ENCODE measurements around the gene TCEAL8. TPM values are rescaled to one million over a fixed set of nuclear protein-coding genes. Genes with fewer than 3 reads are reported as not detected.

The TCEAL8 gene, protein sequence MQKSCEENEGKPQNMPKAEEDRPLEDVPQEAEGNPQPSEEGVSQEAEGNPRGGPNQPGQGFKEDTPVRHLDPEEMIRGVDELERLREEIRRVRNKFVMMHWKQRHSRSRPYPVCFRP
- total RNA-seq (2012; rRNA removed), result 31.5 and 91.4 TPM in 2 replicates
- polyA plus RNA-seq (2012; rRNA removed), result 43.7 and 57.6 TPM in 2 replicates
- 5.8 and 10.3 TPM in 2 replicates for polyA plus RNA-seq (2012; cell fraction: cytosol; rRNA removed)
- 0.87 and 11.4 TPM in 2 replicates for polyA plus RNA-seq (2012; cell fraction: nucleus; rRNA removed; ENCODE audit: low replicate concordance)
- Bru-seq, nascent RNA, result percentile 77 among the genes with signal in this experiment
- BruChase-seq, experiment 1, labeled RNA remaining after a 6-hour chase, result percentile 93 among the genes with signal in this experiment
- percentile 90 among the genes with signal in this experiment for BruChase-seq, experiment 2, labeled RNA remaining after a 2-hour chase
- long read RNA-seq, transcript TCEAL8-202 (3 exons, 1,222 nt), result major isoform, 27 of 41 reads
- long read RNA-seq, partial matches to known transcripts, result 3 of 41 reads
- long read RNA-seq, other reads (novel, unspliced or antisense), result 9 of 41 reads

DNA sequence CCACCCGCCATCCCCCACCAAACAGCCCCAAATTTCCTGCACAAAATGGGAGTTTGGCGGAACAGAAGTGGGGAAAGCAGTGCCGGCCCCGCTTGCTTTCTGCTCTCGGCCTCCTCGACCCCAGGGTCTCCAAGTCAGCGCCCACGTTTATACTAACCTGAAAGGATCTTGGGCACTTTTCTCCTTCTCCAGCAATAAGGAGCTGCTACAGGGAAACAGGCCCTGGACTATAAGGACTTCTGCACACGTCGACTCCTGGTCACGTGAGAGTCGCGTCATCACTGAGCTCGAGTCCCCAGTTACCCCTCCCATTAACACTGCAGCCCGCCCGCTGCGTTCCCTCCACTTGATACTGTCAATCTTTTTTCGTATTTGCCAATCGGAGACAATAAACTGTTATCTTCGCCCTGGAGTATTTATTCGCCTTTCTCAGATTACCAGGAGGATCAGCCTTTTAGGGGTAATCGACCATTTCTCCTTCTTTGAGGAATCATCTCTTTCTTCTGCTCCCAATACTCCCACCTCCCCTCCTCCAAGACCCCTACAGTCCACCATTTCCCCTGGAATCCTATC is at the start of gene TCEAL8:
Gene TCEAL8 (minus strand): TSS at position 235 of the 573 bp plus-strand sequence. CDS start 1,176 bp downstream, outside the sequence.
- DNase-seq (peak; percentile 74), ATAC-seq (ENCODE audit: low read depth) (peak; percentile 88)
- Histone ChIP-seq H3K9ac (ENCODE audit: low read depth, low read length) (peak within 1 kb of the TSS; percentile 87), H3K56ac (ENCODE audit: extremely low read depth, insufficient read depth, low read length) (peak within 1 kb of the TSS; percentile 87), H3K27ac (ENCODE audit: insufficient read depth, low read length) (peak within 1 kb of the TSS; percentile 89), H4K20me1 (ENCODE audit: insufficient read depth, low read length) (peaks cover 4% of the 10 kb centered on the region; the same call in 1 of the 2 replicates), H2BK15ac (ENCODE audit: low read depth, low read length) (no peak within 1 kb of the TSS), H3K4me2 (ENCODE audit: low read depth, low read length) (peak within 1 kb of the TSS; percentile 91), H3K18ac (ENCODE audit: low read depth, low read length) (peak within 1 kb of the TSS; percentile 74), H2BK5ac (ENCODE audit: low read depth, low read length, poor library complexity, severe bottlenecking) (peak within 1 kb of the TSS; percentile 73), H3K4me1 (ENCODE audit: control insufficient read depth, insufficient read depth, low read length) (no peaks in the 10 kb centered on the region), H4K91ac (ENCODE audit: insufficient read depth, low read depth, low read length) (peak within 1 kb of the TSS; percentile 48), H2AK5ac (ENCODE audit: low read depth, low read length) (peak within 1 kb of the TSS; percentile 70; the same call in 1 of the 2 replicates), H3K4ac (ENCODE audit: low read depth, low read length) (peak within 1 kb of the TSS; percentile 84), H3K9me1 (ENCODE audit: insufficient read depth, low read length) (no peaks in the 10 kb centered on the region), H2AFZ (replicated peaks; ENCODE audit: low read length, poor library complexity) (peak within 1 kb of the TSS; percentile 90), H3K14ac (replicated peaks; ENCODE audit: low read depth, low read length) (peak within 1 kb of the TSS; percentile 63), H4K5ac (ENCODE audit: low read depth, low read length) (peak within 1 kb of the TSS; percentile 90), H3K4me3 (ENCODE audit: insufficient read depth, low read depth, low read length) (peak within 1 kb of the TSS; percentile 94), H2BK120ac (ENCODE audit: low read depth, low read length) (peak within 1 kb of the TSS; percentile 11), H2AK9ac (replicated peaks; ENCODE audit: low read depth, low read length, poor library complexity) (peak within 1 kb of the TSS; percentile 90), H3K79me1 (ENCODE audit: low read depth in 1 of 2, low read length in 2 of 2) (peaks cover 0 to 17% of the 10 kb centered on the region in 2 experiments; a peak in 3 of 4 replicates), H3K27me3 (ENCODE audit: control insufficient read depth, insufficient read depth, low read length) (peaks cover 12% of the 10 kb centered on the region), H3K9me3 (ENCODE audit: control insufficient read depth, insufficient read depth, low read length) (no peaks in the 10 kb centered on the region), H3K36me3 (ENCODE audit: control insufficient read depth, insufficient read depth, low read length) (peaks cover 2% of the 10 kb centered on the region; the same call in 1 of the 2 replicates), H4K8ac (ENCODE audit: low read depth in 2 of 2, low read length in 2 of 2) (peak within 1 kb of the TSS; percentile 80 to 91), H2BK20ac (ENCODE audit: low read depth, low read length) (peak within 1 kb of the TSS; percentile 52; the same call in 1 of the 2 replicates), H3K23ac (ENCODE audit: low read depth, low read length) (peak within 1 kb of the TSS; percentile 42; the same call in 1 of the 2 replicates)
- WGBS, 2 experiments (ENCODE audit: extremely low coverage in 2 of 2, insufficient read length in 1 of 2), result 31% methylated on average over 14 of the region's 22 CpGs; no CpG with 5 or more reads in 1 of the 2 experiments
- POLR2A ChIA-PET (ENCODE audit: unreplicated experiment), result interaction anchor here (0.6 kb wide), 1 partner anchor 12 kb away, joined by 4 read pairs; no protein-coding TSS in a partner anchor
- dilution Hi-C loops (cut with HindIII; ENCODE audit: low sequenced_read_pairs, unreplicated experiment), result no loop called here
- in situ Hi-C loops (cut with MboI; ENCODE audit: low sequenced_read_pairs), result no loop called here
- intact Hi-C loops (cut with micrococcal nuclease), result loop anchor here (1.0 kb wide), 1 partner anchor 209 kb away; no protein-coding TSS in a partner anchor
- no TSS peak for BruUV-seq (replicated peaks)
- CTCF ChIA-PET, result interaction anchor here (1.6 kb wide), 1 partner anchor 13 kb away, joined by 3 read pairs; no protein-coding TSS in a partner anchor
- TF ChIP-seq RAD21 (IDR thresholded peaks at IDR 0.05; ENCODE audit: low read length), result no peak
- TF ChIP-seq RCOR1 (IDR thresholded peaks at IDR 0.05; ENCODE audit: insufficient replicate concordance, low read length), result no peak
- TF ChIP-seq SMC3 (IDR thresholded peaks at IDR 0.05; ENCODE audit: low read depth, low read length), result no peak
- TF ChIP-seq BHLHE40 (IDR thresholded peaks at IDR 0.05; ENCODE audit: low read depth, low read length), result peak; percentile 63; the same call in 1 of the 2 replicates
- no peak for TF ChIP-seq FOS (IDR thresholded peaks at IDR 0.05; ENCODE audit: low read depth, low read length)
- TF ChIP-seq, protein P1, sequence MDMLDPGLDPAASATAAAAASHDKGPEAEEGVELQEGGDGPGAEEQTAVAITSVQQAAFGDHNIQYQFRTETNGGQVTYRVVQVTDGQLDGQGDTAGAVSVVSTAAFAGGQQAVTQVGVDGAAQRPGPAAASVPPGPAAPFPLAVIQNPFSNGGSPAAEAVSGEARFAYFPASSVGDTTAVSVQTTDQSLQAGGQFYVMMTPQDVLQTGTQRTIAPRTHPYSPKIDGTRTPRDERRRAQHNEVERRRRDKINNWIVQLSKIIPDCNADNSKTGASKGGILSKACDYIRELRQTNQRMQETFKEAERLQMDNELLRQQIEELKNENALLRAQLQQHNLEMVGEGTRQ (IDR thresholded peaks at IDR 0.05; ENCODE audit: low read depth, low read length), result peak; percentile 83
- TF ChIP-seq, protein P2, sequence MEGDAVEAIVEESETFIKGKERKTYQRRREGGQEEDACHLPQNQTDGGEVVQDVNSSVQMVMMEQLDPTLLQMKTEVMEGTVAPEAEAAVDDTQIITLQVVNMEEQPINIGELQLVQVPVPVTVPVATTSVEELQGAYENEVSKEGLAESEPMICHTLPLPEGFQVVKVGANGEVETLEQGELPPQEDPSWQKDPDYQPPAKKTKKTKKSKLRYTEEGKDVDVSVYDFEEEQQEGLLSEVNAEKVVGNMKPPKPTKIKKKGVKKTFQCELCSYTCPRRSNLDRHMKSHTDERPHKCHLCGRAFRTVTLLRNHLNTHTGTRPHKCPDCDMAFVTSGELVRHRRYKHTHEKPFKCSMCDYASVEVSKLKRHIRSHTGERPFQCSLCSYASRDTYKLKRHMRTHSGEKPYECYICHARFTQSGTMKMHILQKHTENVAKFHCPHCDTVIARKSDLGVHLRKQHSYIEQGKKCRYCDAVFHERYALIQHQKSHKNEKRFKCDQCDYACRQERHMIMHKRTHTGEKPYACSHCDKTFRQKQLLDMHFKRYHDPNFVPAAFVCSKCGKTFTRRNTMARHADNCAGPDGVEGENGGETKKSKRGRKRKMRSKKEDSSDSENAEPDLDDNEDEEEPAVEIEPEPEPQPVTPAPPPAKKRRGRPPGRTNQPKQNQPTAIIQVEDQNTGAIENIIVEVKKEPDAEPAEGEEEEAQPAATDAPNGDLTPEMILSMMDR (conservative IDR thresholded peaks at IDR 0.05; ENCODE audit: low read depth, low read length), result no peak
- no peak; the same call in 1 of the 2 replicates for TF ChIP-seq POLR2A (IDR thresholded peaks at IDR 0.05; ENCODE audit: low read depth, low read length)
- peak; percentile 27; the same call in 1 of the 2 replicates for TF ChIP-seq MAZ (IDR thresholded peaks at IDR 0.05; ENCODE audit: borderline replicate concordance, low read depth, low read length)
- TF ChIP-seq NFE2L2 (IDR thresholded peaks at IDR 0.05; ENCODE audit: low read depth, low read length), result no peak
- no peak for TF ChIP-seq MAFK (IDR thresholded peaks at IDR 0.05; ENCODE audit: low read depth, low read length)
